GM08714 (cell line): Measurements from ENCODE around the gene BIRC5.

Experiments
- H3K4me3 ChIP-seq: fragments of 200-500 bp; sonication (Bioruptor generic); 2 replicates; pipeline ENCODE4 v1.5.1; 2014; ENCODE audit warnings: mild to moderate bottlenecking, low read length, inconsistent platforms
- ZNF274 ChIP-seq: IDR thresholded peaks from 2 replicates; pipeline ENCODE4 v1.6.1; 2012; ENCODE audit warnings: mild to moderate bottlenecking, low read depth, low read length

The BIRC5 gene

DNA sequence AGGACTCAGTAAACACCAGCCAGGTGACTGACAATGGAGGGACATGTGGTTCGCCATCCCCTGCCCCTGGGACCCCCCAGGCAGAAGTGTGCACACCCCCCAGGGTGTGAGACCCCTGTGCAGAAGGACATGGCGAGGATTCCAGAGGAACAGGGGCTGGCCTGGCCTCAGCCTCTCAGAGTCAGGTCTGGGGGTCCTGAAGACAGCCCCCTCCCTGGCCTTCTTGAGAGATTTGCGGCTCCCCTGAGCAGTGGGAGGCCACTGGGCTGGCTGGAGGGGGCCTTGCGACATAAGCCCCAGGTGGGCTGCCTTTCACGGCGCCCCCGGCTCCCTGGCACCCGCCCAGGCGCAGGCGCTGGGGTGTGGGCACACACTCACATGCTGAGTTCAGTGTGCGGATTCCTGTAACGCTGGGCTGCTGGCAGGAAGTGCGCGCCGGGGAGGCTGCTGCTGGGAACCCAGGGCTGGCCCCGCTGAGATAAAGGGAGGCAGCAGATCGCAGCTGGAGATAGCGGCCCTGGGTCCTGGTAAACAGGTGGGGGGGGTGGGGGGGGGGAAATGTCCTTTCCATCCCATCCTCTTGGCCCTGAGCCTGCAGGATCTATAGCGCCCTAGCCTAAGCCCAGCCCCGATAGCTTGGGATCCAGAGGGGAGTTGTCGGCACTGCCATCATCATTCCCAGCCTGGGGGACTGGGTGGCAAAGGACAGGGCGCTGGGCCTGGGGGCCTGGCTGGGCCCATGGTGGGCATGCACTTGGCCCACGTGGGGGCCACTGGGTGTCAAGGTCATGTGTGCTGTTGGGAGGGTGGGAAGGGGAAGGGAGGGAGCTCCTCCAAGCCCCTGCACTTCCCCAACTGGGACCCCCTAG is 44.5 kb downstream of the BIRC5 start:
- H3K4me3 ChIP-seq, result no peak overlapping the region
- TF ChIP-seq ZNF274, result no peak

GRCh38 chr17:78259192-78259554 is 45.1 kb downstream of the BIRC5 start:
- H3K4me3 ChIP-seq, result no peak overlapping the region
- TF ChIP-seq ZNF274, result no peak

- H3K4me3 ChIP-seq, result no peak overlapping the region
- no peak for TF ChIP-seq ZNF274
These were observed 49.1 kb downstream of the BIRC5 start for GRCh38 chr17:78263063-78263735.

DNA sequence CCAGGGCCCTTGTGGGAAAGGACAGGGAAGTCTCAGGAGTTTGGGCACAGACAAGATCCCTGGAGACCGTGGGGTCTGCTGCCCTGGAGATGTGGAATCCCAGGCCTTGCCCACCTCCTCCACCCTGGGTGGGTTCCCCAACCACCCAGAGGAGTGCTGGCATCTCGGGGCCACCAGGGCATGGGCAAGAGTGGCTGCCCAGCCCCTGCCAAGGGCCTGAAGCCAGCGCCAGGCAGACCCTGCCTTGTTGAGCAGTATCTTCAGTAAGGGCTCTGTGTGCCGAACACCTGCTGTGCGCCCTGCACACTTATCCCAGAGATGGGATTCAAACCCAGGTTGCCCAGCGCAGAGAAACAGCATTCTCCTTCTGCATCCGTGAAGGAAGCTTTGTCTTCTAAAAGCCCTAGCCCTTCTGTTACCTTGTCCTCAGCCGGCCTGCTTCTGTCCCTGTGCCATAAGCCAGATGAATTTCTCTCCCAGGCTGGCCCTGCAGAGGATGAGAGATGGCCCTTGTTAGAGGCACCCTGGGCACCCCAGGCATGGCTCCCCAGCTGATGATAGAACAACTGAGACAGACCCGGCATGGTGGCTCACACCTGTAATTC is 49.8 kb downstream of the BIRC5 start:
- no peak for TF ChIP-seq ZNF274
- H3K4me3 ChIP-seq, result no peak overlapping the region

DNA sequence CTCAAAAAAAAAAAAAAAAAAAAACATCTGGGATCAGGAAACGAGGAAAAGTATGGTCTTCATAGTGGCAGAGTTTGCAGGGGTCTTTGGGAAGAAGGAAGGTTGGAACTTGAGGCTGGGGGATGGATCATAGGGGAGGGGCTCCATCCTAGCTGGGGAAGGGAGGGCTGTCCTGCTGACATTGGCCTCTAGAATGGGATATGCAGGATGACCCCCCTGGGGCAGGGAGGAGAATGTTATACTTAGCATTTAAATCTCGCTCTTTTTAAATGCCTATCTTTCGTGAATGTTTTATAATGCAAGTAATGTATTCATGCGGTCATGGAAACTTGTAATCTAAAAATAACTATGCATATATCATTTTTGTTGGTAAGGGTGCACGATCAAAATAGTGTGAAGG is 50.5 kb downstream of the BIRC5 start:
- TF ChIP-seq ZNF274, result no peak
- H3K4me3 ChIP-seq, result no peak overlapping the region

GRCh38 chr17:78265121-78265520 is 51.1 kb downstream of the BIRC5 start:
- TF ChIP-seq ZNF274, result no peak
- no peak overlapping the region for H3K4me3 ChIP-seq

DNA sequence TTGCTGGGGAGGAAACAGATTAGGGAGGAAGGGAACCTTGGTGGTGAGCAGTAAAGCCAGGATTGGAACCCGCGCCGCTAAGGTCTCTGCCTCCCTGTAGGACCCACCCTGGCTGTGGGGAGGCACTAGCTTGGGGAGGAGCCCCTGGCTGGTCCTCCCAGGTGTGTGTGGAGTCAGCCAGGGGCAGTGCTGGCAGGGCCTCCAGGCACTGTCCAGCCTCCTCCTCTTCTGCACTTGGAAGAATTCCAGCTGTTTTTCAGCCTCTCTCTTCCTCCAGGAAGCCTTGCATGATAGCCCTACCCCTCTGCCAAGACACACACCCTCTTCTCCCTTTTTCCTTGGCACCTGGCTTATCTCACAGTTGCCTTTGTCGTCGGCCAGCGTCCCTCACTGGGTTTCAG is 52.2 kb downstream of the BIRC5 start:
- no peak overlapping the region for H3K4me3 ChIP-seq
- no peak for TF ChIP-seq ZNF274

DNA sequence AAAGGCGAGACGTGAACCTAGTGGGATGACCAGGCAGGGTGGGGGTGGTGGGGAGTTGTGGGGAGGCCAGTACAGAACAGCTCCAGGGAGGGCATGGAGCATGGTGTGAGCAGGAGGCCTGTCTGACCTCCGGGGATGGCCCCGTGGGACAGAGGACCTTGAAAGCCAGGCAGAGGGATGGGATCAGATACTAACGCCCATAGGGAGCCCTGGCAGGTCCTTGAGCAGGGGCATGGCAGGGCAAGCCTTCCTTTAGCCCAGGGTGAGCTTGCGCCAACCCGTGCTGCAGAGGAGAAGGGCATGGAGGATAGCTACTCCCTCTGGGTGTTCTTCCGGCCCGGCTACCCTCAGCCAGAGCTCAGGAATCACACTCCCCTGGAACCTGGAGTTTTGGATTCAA is 52.7 kb downstream of the BIRC5 start:
- H3K4me3 ChIP-seq, result no peak overlapping the region
- no peak for TF ChIP-seq ZNF274

GRCh38 chr17:78267253-78268073 is 53.4 kb downstream of the BIRC5 start:
- TF ChIP-seq ZNF274, result no peak
- no peak overlapping the region for H3K4me3 ChIP-seq

DNA sequence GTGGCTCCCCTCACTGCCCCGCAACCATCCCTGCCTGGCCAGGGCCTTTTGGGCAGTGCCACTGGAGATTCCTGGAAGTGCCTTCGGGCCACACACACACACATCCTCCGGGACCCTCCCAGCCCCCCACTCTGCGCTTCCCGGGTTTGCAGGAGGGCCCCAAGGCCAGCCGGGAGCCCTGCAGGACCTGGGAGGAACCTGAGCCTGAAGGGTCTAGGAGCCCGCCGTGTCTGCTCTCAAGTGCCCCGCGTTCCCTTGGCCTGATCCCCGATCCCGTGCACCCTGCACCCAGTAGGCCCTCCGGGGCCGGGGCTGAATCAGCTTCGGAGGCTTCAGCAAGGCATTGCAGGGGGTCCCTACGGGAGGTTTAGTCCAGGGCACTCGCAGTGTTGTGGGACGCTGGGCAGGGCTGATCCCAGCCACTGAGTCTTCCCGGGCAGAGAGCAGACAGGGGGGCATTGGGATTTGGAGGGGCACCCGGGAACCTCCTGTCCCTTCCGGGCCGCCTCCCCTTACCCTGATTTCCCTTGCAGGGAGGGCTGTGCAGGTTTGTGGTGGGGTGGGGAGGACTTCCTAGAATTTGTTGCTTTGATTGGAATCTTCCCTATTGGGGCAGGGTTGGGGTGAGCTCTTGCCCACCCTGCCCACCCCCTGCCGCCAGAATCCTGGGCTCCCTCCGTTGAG is 54.3 kb downstream of the BIRC5 start:
- TF ChIP-seq ZNF274, result no peak
- H3K4me3 ChIP-seq, result no peak overlapping the region

GRCh38 chr17:78268951-78269905 is 55.2 kb downstream of the BIRC5 start:
- no peak for TF ChIP-seq ZNF274
- H3K4me3 ChIP-seq, result no peak overlapping the region

GRCh38 chr17:78269955-78270381 is 55.9 kb downstream of the BIRC5 start:
- H3K4me3 ChIP-seq, result no peak overlapping the region
- no peak for TF ChIP-seq ZNF274
